CD4-positive, alpha-beta T cell treated with Interleukin-15 for 1 hour (primary cell): ENCODE results near the gene ZNF473.

Source experiments
- DNase-seq: peaks from one replicate; pipeline ENCODE4 v3.0.0-alpha.2; 2020

ZNF473 gene

DNA sequence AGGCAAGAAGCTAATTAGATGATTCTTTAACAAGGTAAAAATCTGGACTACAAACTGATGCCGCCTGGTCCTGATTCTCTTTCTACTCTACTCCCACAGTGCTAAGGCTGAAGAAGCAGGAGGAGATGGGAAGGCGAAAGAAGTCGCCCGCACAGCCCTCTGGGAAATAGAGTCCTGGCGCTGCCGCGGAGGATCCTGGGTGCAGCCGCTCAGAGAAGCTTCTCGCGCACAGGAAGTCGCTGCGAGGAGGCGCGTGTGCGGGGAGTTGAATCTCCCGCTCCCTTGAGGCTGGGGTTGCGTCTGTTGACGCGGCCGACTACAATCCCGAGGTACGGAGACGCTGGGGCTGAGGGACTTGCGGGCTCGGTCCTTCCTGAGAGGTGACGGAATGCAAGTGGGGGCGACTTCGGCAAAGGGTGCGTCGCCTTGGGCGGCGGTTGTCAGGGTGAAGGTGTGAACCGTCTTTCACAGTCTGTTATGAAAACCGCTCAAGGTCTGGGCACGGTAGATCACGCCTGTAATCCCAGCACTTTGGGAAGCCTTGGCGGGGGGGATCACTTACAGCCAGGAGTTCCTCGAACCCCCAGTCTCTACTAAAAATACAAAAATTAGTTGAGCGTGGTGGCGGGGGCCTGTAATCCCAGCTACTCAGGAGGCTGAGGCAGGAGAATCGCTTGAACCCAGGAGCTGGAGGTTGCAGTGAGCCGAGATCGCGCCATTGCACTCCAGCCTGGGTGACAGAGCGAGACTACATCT is at the start of gene ZNF473:
Gene ZNF473 (plus strand): TSS at position 212 of the 756 bp plus-strand sequence. CDS start 5,078 bp downstream, outside the sequence.
- DNase-seq = peak; percentile 96

DNA sequence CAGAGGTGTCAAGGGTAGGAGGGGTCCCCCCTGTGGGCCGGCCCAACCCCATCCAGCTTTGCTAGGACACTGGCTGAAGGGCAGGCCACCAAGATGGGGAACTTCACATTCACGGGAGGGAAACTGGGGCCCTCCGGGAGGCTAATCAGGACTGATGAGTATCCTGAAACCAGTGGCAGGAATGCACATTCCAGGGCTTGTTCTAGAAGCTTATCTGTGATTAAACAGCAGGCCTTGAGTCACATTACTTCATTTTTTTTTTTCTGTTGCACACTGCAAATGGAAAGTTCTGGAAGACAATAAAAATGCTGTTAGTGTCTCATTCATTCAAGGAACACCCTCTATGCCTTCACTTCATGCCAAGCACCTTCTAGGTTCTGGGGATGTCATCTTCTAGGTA is 49.3 kb upstream of the ZNF473 start:
- DNase-seq = no peak

DNA sequence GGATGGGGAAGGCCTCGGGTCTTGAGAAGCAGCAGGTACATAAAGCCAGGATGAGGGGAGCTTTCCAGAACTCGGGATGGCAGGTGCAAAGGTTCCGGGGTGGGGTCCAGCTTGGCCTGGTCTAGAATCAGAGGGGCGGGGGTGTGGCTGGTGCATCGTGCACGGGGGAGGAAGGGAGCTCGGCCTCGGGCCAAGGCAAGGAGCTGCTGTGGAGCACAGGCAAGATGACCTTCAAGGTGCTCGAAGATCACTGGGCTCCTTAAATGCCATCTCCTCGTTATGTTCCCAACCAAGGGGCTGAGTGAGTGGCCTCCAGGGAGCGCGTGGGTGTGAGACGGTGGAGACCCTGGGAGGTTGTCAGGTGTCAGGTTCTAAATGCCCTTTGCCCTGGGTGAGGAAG is 48.7 kb upstream of the ZNF473 start:
- DNase-seq = no peak

- DNase-seq = no peak
Observed at GRCh38 chr19:49977881-49978280, 47.9 kb upstream of the ZNF473 start.

- DNase-seq = no peak
Observed at GRCh38 chr19:49978324-49978723, 47.5 kb upstream of the ZNF473 start.

DNA sequence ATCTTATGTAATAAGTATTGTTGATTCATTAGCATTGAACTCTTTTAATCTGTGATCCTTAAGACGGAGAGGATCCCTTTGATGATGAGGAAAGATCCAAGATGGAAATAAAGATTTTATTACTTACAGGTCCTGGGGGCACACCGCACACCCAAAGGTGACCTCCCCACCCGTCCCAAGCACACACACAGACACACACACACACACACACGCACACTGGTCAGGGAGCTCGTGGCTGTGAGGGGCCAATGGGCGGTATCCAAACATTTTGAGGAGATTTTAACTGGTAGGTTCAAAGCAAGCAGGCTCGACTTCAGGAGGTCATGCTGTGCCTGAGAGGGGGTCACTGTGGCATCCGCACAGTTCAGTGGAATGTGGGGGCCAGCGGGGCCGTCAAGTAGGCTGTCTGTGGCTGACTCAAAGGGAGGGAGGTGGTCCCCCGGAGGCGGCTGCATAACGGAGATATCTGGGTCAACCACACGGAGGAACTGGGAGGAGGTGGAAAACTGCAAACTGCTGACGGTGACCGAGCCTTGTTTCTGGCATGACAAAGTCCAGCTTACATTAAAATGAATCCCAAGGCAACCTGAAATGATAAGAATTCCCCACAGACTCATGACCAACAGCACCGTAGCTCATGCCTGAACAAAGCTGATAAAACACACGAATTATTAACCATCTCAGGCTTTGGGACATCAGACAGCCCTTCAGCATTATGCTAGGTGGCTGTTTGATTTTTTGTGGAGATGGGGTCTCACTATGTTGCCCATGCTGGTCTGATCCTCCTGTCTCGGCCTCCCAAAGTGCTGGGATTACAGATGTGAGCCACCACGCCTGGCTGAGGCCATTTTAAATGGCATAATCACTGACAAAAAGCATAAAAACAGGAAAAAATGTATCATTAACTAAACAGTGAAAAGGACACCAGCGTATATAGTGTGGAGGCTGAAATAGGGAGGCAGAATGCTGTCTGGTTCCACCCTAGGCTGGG is 43.9 kb upstream of the ZNF473 start:
- no peak for DNase-seq

- DNase-seq = peak; percentile 68
Observed at GRCh38 chr19:49983645-49984229, 42.1 kb upstream of the ZNF473 start.

- DNase-seq = no peak
Observed at GRCh38 chr19:49984491-49984890, 41.3 kb upstream of the ZNF473 start.

DNA sequence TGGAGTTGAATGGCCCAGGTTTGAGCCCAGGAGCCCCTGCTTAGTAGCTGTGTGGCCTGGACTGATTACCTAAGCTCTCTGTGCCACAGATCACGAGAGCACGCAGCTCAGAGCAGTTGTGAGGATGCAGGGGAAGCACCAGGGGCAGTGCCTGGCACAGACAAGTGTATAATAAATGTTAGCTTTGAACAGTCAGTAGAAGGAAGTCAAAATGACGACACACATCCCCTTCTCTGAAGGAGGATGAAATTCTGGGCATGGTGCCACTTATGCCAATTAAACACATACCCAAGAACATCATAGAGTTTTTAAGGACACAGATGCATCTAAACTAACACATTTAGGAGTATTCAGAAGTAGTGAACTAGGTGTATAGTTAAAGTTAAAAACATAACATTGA is 39.9 kb upstream of the ZNF473 start:
- DNase-seq = no peak

DNA sequence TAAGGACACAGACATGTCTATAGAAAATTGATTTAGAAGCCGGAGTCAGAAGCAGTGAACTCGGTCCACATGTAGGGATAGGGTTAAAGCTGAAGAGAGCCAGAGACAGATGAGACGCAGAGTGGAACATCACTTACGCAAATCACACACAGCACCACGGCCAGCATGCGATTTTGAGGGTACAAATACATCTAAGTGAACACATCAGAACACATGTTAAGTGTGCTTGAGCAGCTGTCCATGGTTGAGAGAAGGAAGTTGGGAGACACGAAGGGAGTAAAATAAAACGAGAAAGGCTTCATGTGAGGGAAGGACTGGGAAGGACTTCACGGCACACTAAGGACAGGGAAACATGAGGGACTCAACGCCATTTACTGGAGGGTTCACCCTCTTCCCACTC is 39.5 kb upstream of the ZNF473 start:
- DNase-seq = no peak

- DNase-seq = peak; percentile 82
Observed at GRCh38 chr19:49987159-49987698, 38.6 kb upstream of the ZNF473 start.

DNA sequence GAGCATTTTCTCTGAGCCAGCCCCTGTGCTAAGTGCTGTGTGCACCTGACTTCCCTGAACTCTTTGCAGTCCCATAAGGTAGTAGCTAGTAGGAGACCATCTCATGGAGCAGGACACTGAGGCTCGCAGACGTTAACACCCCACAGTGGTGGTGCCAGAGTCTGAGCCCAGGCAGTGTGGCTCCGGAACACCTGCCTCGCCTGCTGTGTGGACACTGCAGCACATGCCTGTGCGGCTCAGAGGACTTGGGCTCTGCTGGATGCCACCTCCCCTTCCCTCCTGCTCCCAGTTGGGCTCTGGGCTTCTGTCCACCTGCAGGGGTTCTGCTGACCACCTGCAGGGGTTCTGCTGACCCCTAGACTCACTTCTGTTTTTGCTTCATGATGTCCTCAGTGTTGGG is 37.8 kb upstream of the ZNF473 start:
- no peak for DNase-seq

GRCh38 chr19:49988433-49988832 is 37.4 kb upstream of the ZNF473 start:
- DNase-seq = no peak

- peak; percentile 33 for DNase-seq
Observed at GRCh38 chr19:49997709-49998108, 28.1 kb upstream of the ZNF473 start.

DNA sequence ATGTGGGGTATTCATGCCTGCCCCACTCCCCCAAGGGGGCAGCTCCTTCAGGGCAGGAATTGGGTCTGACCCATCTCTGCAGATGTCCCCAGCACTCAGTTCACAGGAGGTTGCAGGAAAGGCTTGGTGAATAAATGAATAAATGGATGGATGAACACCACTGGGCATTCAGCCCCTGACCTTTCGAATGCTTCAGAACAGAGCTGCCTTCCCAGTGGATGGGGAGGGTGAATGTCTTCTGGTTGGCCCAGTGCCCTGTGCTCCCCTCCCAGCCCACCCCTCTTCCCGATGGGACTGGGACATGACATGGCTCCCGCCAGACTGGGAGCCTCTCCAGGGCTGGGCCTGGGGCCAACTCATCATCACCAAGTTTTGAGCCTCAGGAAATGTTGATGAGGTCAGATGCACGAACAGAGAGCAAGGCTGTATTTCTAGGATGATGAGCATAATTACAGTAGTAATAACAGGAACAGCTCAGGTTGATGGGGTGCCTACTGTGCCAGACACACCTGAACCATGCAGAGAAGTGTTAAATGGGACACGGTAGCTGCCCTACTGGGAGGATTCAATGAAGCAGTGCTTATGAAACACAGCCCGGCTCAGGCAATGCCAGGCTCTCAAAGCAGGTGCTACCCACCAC is 26.3 kb upstream of the ZNF473 start:
- no peak for DNase-seq

GRCh38 chr19:50000038-50000840 is 25.6 kb upstream of the ZNF473 start:
- DNase-seq = no peak

DNA sequence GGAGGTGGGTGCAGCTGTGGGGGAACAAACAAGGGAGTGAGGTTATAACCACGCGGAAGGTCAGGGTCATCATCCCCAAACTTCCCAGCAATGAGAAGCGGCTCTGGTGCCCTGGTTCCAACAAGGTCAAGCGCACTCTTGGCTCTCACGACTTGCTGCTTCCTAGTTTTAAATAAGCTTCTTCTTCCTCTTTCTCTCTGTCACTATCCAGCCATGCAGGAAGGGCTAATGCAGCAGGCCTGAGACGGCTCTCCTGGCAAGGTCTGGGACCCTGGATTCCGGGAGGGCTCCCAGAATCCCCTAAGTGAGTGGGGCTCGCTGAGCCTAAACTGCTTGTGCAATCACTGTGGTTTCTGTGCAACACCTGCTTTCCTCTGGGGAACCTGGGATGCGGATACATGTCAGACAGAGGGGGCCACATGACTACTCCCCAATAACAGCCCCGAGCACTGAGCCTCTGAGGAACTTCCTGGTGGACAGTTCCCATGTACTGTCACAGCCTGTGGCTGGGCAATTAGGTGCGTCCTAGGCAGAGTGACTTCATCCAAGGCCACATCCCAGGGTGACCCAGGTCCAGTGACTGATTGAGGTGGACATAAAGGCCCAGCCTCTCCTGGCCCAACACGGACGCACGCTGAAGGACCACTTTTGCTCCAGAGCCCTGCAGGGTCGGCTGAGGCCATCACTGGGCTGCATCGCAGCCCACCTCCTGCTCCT is 24.8 kb upstream of the ZNF473 start:
- no peak for DNase-seq

GRCh38 chr19:50001775-50002174 is 24.0 kb upstream of the ZNF473 start:
- DNase-seq = no peak

DNA sequence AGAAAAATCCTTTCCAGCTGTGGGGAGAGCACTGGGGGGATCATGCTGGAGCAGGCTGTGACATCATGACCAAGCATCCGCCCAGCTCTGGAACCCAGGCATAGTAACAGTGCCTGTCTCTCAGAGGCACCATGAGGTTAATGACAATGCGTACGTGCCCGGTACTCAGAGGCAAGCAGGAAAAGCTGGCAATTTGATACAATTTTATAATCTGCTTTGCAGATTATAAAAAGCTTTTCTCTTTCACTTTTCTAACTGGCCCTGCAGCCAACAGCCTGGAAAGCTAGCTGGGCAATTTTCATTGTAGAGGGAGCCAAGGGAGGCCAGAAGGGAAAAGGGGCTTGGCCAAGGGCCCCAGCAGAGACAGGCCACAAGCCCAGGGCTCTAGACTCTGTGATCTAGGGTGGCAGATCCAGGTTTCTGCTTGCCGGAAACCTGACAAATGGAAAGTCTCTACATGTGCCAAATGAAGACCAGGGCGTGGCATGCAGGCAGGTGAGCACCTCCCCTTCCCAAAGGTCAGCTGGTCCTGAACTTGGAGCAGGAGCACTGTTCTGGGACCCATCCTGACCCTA is 23.3 kb upstream of the ZNF473 start:
- DNase-seq = no peak

DNA sequence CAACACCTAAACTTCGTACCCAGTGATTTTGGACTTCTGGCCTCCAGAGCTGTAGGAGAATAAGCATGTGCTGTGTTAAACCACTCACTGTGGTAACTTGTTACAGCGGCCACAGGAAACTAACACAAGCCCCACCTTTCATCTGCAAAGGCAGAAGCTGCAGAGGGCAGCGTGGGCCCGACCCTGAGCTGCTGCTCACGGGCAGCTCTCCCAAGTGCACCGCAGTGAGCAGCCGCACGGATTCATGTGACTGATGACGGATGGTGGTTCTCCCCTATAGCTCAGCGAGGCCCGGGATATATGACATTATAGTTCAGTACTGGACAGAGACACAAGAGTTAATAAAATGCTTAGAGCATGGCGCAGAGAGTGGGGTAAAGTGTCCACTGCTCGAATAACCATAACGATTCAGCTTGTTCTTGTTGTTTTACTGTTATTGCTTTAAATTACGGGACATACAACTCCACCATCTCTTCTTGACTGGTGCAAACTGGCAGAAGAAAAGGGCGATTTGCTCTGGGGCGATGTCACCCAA is 22.5 kb upstream of the ZNF473 start:
- DNase-seq = peak; percentile 35
